Glomerular endothelial cell (primary cell): ENCODE data around the gene EPB42. TPM values are rescaled to one million over a fixed set of nuclear protein-coding genes. Genes with fewer than 3 reads are reported as not detected.

Experiments used
- total RNA-seq: library from RNA; depleted of rRNA; stranded (reverse); fragments of >200 nt; gene quantifications from 2 replicates; pipeline ENCODE4 v1.2.3, GENCODE V29; 2015

EPB42 gene
- total RNA-seq, 1 donor from 2014 or later, result not detected

Other genes with a start within 250 kb of the EPB42 start
- 18.0 and 23.3 TPM in 2 replicates for gene UBR1, start 115.0 kb downstream of the EPB42 start, total RNA-seq
- gene TMEM62, start 87.4 kb downstream of the EPB42 start, total RNA-seq, result 18.0 and 31.0 TPM in 2 replicates
- 45.2 and 48.3 TPM in 2 replicates for gene CCNDBP1, start 35.6 kb downstream of the EPB42 start, total RNA-seq
- not detected in 2 replicates for gene TGM5, start 45.9 kb upstream of the EPB42 start, total RNA-seq
- not detected in 2 replicates for gene TGM7, start 81.2 kb upstream of the EPB42 start, total RNA-seq
- gene LCMT2, start 109.6 kb upstream of the EPB42 start, total RNA-seq, result 2.6 and 6.7 TPM in 2 replicates
- gene ZSCAN29, start 150.0 kb upstream of the EPB42 start, total RNA-seq, result 5.7 and 14.5 TPM in 2 replicates
- 9.0 and 11.3 TPM in 2 replicates for gene TUBGCP4, start 150.1 kb upstream of the EPB42 start, total RNA-seq